ENCODE results near the gene RAPGEF2.

DNA sequence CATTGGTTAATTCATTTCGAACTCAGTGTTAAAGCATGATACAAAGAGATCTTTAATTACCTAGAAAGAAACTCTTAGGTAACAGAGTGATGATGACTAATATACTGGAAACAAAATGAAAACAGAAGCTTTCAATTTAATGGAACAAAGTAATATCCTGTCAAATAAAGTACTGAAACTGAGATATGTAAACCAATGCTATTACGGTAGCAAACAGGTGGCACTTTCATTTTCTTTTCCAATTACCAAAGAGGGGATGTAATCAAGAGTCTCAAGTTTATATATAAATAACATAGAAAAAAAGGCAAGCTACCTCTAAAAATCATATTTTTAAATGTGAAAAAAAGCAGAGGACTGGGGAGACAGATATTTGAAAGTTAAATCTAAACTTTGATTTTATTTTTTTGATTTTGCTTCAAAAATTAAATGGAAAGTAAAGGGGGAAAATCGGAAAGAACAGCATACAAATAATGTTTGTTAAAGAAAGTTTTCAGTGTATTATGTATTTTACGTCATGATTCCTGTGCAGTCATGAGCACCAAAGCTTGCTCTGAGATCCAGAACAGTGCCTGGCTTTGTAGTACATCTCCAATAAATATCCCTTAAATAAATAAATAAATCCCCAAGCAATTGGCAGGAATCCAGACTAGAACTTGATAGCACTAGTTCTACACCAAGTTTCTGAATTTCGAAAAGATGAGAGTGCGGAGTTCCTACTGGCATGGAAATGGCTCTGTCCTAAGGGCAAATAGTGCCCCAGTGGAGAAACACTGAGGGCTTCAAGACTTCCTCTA, 25.0 kb upstream of the RAPGEF2 start:
- TF ChIP-seq SP1 (IDR thresholded peaks at IDR 0.05) (no peak), BHLHE40 (IDR thresholded peaks at IDR 0.05; ENCODE audit: borderline replicate concordance) (no peak), CTBP1 (IDR thresholded peaks at IDR 0.05; ENCODE audit: borderline replicate concordance) (no peak), NFRKB (IDR thresholded peaks at IDR 0.05) (no peak), SUZ12 (IDR thresholded peaks at IDR 0.05) (no peak), FOXA1 (IDR thresholded peaks at IDR 0.05) (no peak), ELF4 (IDR thresholded peaks at IDR 0.05) (no peak), LEF1 (IDR thresholded peaks at IDR 0.05; ENCODE audit: borderline replicate concordance) (no peak), TARDBP (IDR thresholded peaks at IDR 0.05) (no peak), HDGF (IDR thresholded peaks at IDR 0.05; ENCODE audit: borderline replicate concordance) (no peak), FOXK2 (IDR thresholded peaks at IDR 0.05) (no peak), ARNT (IDR thresholded peaks at IDR 0.05) (no peak)
- TF ChIP-seq, protein P1, sequence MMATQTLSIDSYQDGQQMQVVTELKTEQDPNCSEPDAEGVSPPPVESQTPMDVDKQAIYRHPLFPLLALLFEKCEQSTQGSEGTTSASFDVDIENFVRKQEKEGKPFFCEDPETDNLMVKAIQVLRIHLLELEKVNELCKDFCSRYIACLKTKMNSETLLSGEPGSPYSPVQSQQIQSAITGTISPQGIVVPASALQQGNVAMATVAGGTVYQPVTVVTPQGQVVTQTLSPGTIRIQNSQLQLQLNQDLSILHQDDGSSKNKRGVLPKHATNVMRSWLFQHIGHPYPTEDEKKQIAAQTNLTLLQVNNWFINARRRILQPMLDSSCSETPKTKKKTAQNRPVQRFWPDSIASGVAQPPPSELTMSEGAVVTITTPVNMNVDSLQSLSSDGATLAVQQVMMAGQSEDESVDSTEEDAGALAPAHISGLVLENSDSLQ (IDR thresholded peaks at IDR 0.05), result no peak
